ENCODE measurements around the gene SYTL1.

DNA sequence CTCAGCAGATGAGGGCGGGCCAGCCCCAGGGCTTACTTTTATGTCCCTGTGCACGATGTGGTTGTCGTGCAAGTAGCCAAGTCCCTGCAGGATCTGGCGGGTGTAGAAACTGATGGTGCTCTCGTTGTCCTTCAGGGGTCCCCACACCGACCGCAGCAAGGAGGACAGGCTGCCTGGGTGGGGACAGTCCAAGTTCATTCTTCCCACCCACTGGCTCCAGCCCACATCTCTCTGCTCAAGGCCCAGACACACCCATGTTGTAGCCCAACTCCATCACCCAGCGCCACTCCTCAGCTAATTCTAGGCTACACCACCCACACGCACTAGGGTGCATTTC, 18.0 kb downstream of the SYTL1 start:
- TF ChIP-seq CTCF (IDR thresholded peaks at IDR 0.05; ENCODE audit: low read length) (no peak), EZH2 (optimal IDR thresholded peaks at IDR 0.05; ENCODE audit: low read depth, low read length) (no peak)

Data from MM.1S (cell line).